Smooth muscle cell (in vitro differentiated cells): ENCODE measurements around the gene ERC1. TPM values are rescaled to one million over a fixed set of nuclear protein-coding genes. Genes with fewer than 3 reads are reported as not detected.

Source experiments
- DNase-seq: peaks from one replicate; lab custom pipeline; 2025; ENCODE audit not compliant: unreplicated experiment; lab: John Stamatoyannopoulos, UW
- H2AFZ ChIP-seq: fragments of 200-600 bp; sonication (generic); 2 replicates; pipeline ENCODE4 v1.6.0; 2016; ENCODE audit warnings: antibody characterized with exemption, low read depth, mild to moderate bottlenecking
- H3F3A ChIP-seq: fragments of 200-600 bp; sonication (generic); 2 replicates; pipeline ENCODE4 v1.6.0; 2017; ENCODE audit warnings: antibody characterized with exemption, low read depth
- H3K27ac ChIP-seq: fragments of 200-600 bp; sonication (generic); 2 replicates; pipeline ENCODE4 v1.5.1; 2016; ENCODE audit warnings: low read depth, mild to moderate bottlenecking
- H3K27me3 ChIP-seq: fragments of 200-600 bp; sonication (generic); 2 replicates; pipeline ENCODE4 v1.6.1; 2016; ENCODE audit warnings: low read depth, mild to moderate bottlenecking
- H3K36me3 ChIP-seq: fragments of 200-600 bp; sonication (generic); 2 replicates; pipeline ENCODE4 v1.5.1; 2016; ENCODE audit warnings: low read depth
- H3K4me1 ChIP-seq: fragments of 200-600 bp; sonication (generic); 2 replicates; pipeline ENCODE4 v1.5.1; 2016; ENCODE audit warnings: low read depth
- H3K4me2 ChIP-seq: fragments of 200-600 bp; sonication (generic); 2 replicates; pipeline ENCODE4 v1.6.0; 2016; ENCODE audit warnings: mild to moderate bottlenecking
- H3K4me3 ChIP-seq: fragments of 200-600 bp; sonication (generic); 2 replicates; pipeline ENCODE4 v1.5.1; 2016; ENCODE audit warnings: mild to moderate bottlenecking
- H3K79me2 ChIP-seq: fragments of 200-600 bp; sonication (generic); 2 replicates; pipeline ENCODE4 v1.6.0; 2016; ENCODE audit warnings: low read depth, mild to moderate bottlenecking
- H3K9ac ChIP-seq: fragments of 200-600 bp; sonication (generic); 2 replicates; pipeline ENCODE4 v1.6.0; 2016; ENCODE audit warnings: low read depth
- H3K9me3 ChIP-seq: fragments of 200-600 bp; sonication (generic); replicated peaks from 2 replicates; pipeline ENCODE4 v1.5.1; 2016; ENCODE audit warnings: low read depth
- H4K20me1 ChIP-seq: fragments of 200-600 bp; sonication (generic); 2 replicates; pipeline ENCODE4 v1.6.0; 2016; ENCODE audit warnings: low read depth
- CTCF ChIP-seq: fragments of 200-600 bp; sonication (generic); IDR thresholded peaks from 2 replicates; pipeline ENCODE4 v1.5.1; 2017; ENCODE audit warnings: borderline replicate concordance, mild to moderate bottlenecking, antibody characterized with exemption; ENCODE audit not compliant: insufficient read depth, poor library complexity, severe bottlenecking
- WGBS: methylation state at CpG from one replicate; pipeline ENCODE4 v1.1.7; 2016; ENCODE audit warnings: low lambda C conversion rate; 5-methylcytosine and 5-hydroxymethylcytosine counted together
- polyA plus RNA-seq: library from polyadenylated mRNA; unstranded; fragments of >200 nt; fragmentation: Nextera tagmentation; extraction: Ambion mirVana; gene quantifications from 2 replicates; pipeline ENCODE4 v1.2.1, GENCODE V29; 2016
- total RNA-seq: library from RNA; depleted of rRNA; stranded (reverse); fragments of >200 nt; gene quantifications from 2 replicates; pipeline ENCODE4 v1.2.3, GENCODE V29; 2014

The ERC1 gene
- total and polyA plus RNA-seq, 2 experiments from 2014 or later: 13.8 to 17.6 TPM

DNA sequence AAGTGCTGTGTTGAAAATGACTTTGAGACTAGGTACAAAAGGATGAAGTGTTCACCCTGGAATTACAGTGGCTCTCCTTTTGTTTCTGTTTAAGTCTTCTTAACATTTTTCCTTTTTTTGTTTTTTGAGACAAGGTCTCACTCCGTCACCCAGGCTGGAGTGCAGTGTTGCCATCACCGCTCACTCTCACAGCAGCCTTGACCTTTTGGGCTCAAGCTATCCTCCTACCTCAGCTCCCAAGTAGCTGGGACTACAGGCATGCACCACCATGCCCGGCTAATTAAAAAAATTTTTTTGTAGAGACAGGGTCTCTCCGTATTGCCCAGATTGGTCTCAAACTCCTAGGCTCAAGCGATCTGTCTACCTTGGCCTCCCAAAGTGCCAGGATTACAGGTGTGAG, 20.1 kb downstream of the ERC1 start:
- Histone ChIP-seq H3K4me2 (no peak overlapping the region), H3K27ac (no peak overlapping the region), H3K79me2 (peaks cover 79% of the 10 kb centered on the region), H3K9ac (no peak overlapping the region), H3K4me3 (no peak overlapping the region), H3F3A (no peaks in the 10 kb centered on the region), H3K27me3 (no peaks in the 10 kb centered on the region), H2AFZ (no peak overlapping the region), H3K36me3 (no peaks in the 10 kb centered on the region), H3K4me1 (no peaks in the 10 kb centered on the region), H4K20me1 (peaks cover 68% of the 10 kb centered on the region), H3K9me3 (no peaks in the 10 kb centered on the region)
- no peak for DNase-seq
- no peak for TF ChIP-seq CTCF
- WGBS: 98% methylated on average over 5 of the region's 5 CpGs

DNA sequence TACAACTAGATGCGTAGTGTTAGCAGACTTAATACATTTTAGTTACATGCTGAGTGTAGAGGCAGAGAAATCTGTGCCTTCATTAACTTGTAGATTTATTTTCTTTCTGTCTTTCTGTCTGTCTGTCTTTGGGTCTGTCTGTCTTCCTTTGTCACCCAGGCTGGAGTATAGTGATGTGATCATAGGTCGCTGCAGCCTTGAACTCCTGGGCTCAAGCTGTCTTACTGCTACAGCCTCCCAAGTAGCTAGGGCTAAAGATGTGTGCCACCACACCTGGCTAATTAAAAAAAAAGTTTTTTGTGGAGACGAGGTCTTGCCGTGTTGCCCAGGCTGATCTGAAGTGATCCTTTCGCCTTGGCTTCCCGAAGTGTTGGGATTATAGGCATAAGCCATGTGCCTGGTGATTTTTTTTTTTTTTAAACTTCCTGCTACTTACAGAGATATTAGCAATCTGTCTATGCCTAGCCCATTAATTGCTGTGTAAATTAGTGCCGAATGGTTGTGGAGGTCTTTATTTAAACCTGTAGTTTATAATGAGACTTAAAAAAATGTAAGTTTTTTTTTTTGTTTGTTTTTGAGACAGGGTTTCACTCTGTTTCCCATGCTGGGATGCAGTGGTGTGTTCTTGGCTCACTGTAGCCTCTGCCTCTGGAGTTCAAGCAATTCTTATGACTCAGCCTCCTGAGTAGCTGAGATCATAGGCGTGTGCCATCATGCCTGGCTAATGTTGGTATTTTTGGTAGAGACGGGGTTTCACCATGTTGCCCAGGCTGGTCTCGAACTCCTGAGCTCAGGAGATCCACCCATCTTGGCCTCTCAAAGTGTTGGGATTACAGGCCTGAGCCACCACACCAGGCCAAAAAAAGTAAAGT, 22.8 kb downstream of the ERC1 start:
- peaks cover 68% of the 10 kb centered on the region for H4K20me1 ChIP-seq
- peak overlapping the region; percentile 60 for H3K27ac ChIP-seq
- no peak for TF ChIP-seq CTCF
- no peak overlapping the region for H2AFZ ChIP-seq
- 72% methylated on average over 10 of the region's 10 CpGs for WGBS
- H3K9me3 ChIP-seq: no peaks in the 10 kb centered on the region
- no peak overlapping the region for H3K9ac ChIP-seq
- no peaks in the 10 kb centered on the region for H3F3A ChIP-seq
- H3K4me2 ChIP-seq: no peak overlapping the region
- no peaks in the 10 kb centered on the region for H3K36me3 ChIP-seq
- H3K79me2 ChIP-seq: peaks cover 88% of the 10 kb centered on the region
- no peaks in the 10 kb centered on the region for H3K27me3 ChIP-seq
- no peaks in the 10 kb centered on the region for H3K4me1 ChIP-seq
- DNase-seq: no peak
- H3K4me3 ChIP-seq: no peak overlapping the region

GRCh38 chr12:1019283-1019682, 28.3 kb downstream of the ERC1 start:
- no peaks in the 10 kb centered on the region for H3F3A ChIP-seq
- TF ChIP-seq CTCF: no peak
- no peaks in the 10 kb centered on the region for H3K9me3 ChIP-seq
- no peak overlapping the region for H3K4me2 ChIP-seq
- H4K20me1 ChIP-seq: peaks cover 56% of the 10 kb centered on the region
- H3K27ac ChIP-seq: no peak overlapping the region
- H3K27me3 ChIP-seq: no peaks in the 10 kb centered on the region
- H3K4me3 ChIP-seq: no peak overlapping the region
- DNase-seq: no peak
- H2AFZ ChIP-seq: no peak overlapping the region
- H3K36me3 ChIP-seq: no peaks in the 10 kb centered on the region
- peaks cover 71% of the 10 kb centered on the region for H3K79me2 ChIP-seq
- WGBS: 89% methylated on average over 5 of the region's 5 CpGs
- H3K4me1 ChIP-seq: no peaks in the 10 kb centered on the region
- no peak overlapping the region for H3K9ac ChIP-seq

DNA sequence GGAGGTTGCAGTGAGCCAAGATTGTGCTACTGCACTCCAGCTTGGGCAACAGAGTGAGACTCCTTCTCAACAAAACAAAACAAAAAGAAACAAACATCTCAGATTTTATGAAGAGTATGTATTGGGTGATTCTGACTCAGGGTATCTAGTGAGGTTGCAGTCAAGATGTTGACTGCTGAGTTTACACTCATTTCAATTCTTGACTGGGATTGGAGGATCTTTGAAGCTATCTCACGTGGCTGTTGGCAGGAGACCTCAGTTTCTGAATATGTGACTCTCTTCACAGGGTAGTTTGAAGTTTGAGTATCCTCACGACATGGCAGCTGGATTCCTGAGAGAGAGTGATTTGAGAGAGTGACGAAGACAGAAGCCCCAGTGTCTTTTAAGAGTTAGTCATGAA, 29.4 kb downstream of the ERC1 start:
- TF ChIP-seq CTCF: no peak
- Histone ChIP-seq H3K27me3 (no peaks in the 10 kb centered on the region), H4K20me1 (peaks cover 65% of the 10 kb centered on the region), H3K27ac (no peak overlapping the region), H3K79me2 (peaks cover 73% of the 10 kb centered on the region), H3K4me3 (no peak overlapping the region), H3K9ac (no peak overlapping the region), H2AFZ (no peak overlapping the region), H3K36me3 (no peaks in the 10 kb centered on the region), H3K9me3 (no peaks in the 10 kb centered on the region), H3F3A (no peaks in the 10 kb centered on the region), H3K4me2 (no peak overlapping the region), H3K4me1 (no peaks in the 10 kb centered on the region)
- no peak for DNase-seq
- 89% methylated on average over 3 of the region's 3 CpGs for WGBS
